Endothelial cell of umbilical vein (primary cell): ENCODE results near the gene B9D2. TPM values are rescaled to one million over a fixed set of nuclear protein-coding genes. Genes with fewer than 3 reads are reported as not detected.

ENCODE experiments used
- BruUV-seq: library from RNA; stranded (reverse); fragments of 400-500 nt; replicated peaks from 2 replicates; lab custom pipeline; 2021; lab: Mats Ljungman, UMichigan
- CTCF ChIA-PET: fragments of 300-600, 350-600 bp; sonication (Branson Sonifier 250); formaldehyde crosslinking; loops from one replicate; lab custom pipeline; 2021; ENCODE audit warnings: antibody characterized with exemption, inconsistent platforms; lab: Charles Lee
- POLR2A ChIA-PET: fragments of 300-600, 350-600 bp; sonication (Branson Sonifier 250); formaldehyde crosslinking; loops from one replicate; lab custom pipeline; 2021; ENCODE audit warnings: antibody characterized with exemption, inconsistent platforms; lab: Charles Lee
- DNase-seq: peaks from one replicate; pipeline ENCODE4 v3.0.0-alpha.2; 2011; ENCODE audit warnings: low read depth, low spot score
- FAIRE-seq: peaks from 2 replicates; lab custom pipeline; 2011; peaks lifted over from hg19 to GRCh38; lab: Jason Lieb, UNC
- H2AFZ ChIP-seq: 2 replicates; pipeline ENCODE4 v1.6.0; 2012; ENCODE audit warnings: low read depth, low read length, control low read depth, inconsistent platforms
- H3K27ac ChIP-seq: 2 replicates; pipeline ENCODE4 v1.5.1; 2011; ENCODE audit warnings: low read depth, mild to moderate bottlenecking, control low read depth, low read length, moderate library complexity; ENCODE audit not compliant: insufficient read depth
- H3K27me3 ChIP-seq, 2 experiments: 2 replicates each; pipeline versions ENCODE4 v1.6.0 to v1.6.1; 2011; ENCODE audit warnings: low read length in 2 of 2, mixed read lengths in 1 of 2; ENCODE audit not compliant: control insufficient read depth in 2 of 2, insufficient read depth in 2 of 2
- H3K36me3 ChIP-seq, 2 experiments: 2 replicates in 1 of 2; 3 replicates in 1 of 2; pipeline ENCODE4 v1.5.1; 2011; ENCODE audit warnings: low read length in 2 of 2, mild to moderate bottlenecking in 1 of 2, moderate library complexity in 1 of 2; ENCODE audit not compliant: control insufficient read depth in 2 of 2, insufficient read depth in 2 of 2; ENCODE audit errors: extremely low read depth in 1 of 2
- H3K4me1 ChIP-seq: 3 replicates; pipeline ENCODE4 v1.5.1; 2011; ENCODE audit warnings: mild to moderate bottlenecking, low read length; ENCODE audit not compliant: control insufficient read depth, insufficient read depth; ENCODE audit errors: extremely low read depth
- H3K4me2 ChIP-seq: 2 replicates; pipeline ENCODE4 v1.6.1; 2011; ENCODE audit warnings: low read length, control low read depth, mixed read lengths; ENCODE audit not compliant: insufficient read depth
- H3K4me3 ChIP-seq, 3 experiments: fragments of 200-600 bp in 1 of 3; sonication (generic), shearing (Covaris generic) in 1 of 3; replicated peaks in 1 of 3; 2 replicates each; pipeline ENCODE4 v1.5.1; 2011 to 2016; ENCODE audit warnings: control low read depth in 3 of 3, low read length in 3 of 3, mild to moderate bottlenecking in 2 of 3, inconsistent platforms in 1 of 3, low read depth in 1 of 3, moderate library complexity in 1 of 3; ENCODE audit not compliant: insufficient read depth in 1 of 3
- H3K79me2 ChIP-seq: 2 replicates; pipeline ENCODE4 v1.6.0; 2012; ENCODE audit warnings: low read length, inconsistent platforms; ENCODE audit not compliant: control insufficient read depth, insufficient read depth
- H3K9ac ChIP-seq: replicated peaks from 2 replicates; pipeline ENCODE3; 2011; ENCODE audit warnings: low read length, control low read depth; ENCODE audit not compliant: insufficient read depth; ENCODE audit errors: extremely low read depth
- H3K9me1 ChIP-seq: replicated peaks from 3 replicates; pipeline ENCODE4 v1.6.0; 2011; ENCODE audit warnings: mild to moderate bottlenecking, low read length; ENCODE audit not compliant: control insufficient read depth, insufficient read depth; ENCODE audit errors: extremely low read depth
- H3K9me3 ChIP-seq: replicated peaks from 2 replicates; pipeline ENCODE4 v1.5.1; 2012; ENCODE audit warnings: low read length, inconsistent platforms; ENCODE audit not compliant: control insufficient read depth, insufficient read depth
- H4K20me1 ChIP-seq: replicated peaks from 2 replicates; pipeline ENCODE3; 2011; ENCODE audit warnings: mild to moderate bottlenecking, low read length; ENCODE audit not compliant: control insufficient read depth, insufficient read depth; ENCODE audit errors: extremely low read depth
- CTCF ChIP-seq, 2 donors: IDR thresholded peaks; 1 replicate in 1 of 2; 2 replicates in 1 of 2; pipeline ENCODE4 v1.5.1; 2011; ENCODE audit warnings: low read length in 2 of 2, mild to moderate bottlenecking in 2 of 2, moderate library complexity in 2 of 2, control low read depth in 1 of 2, inconsistent platforms in 1 of 2, low read depth in 1 of 2; ENCODE audit not compliant: insufficient read depth in 1 of 2; ENCODE audit errors: extremely low read depth in 1 of 2
- EZH2 ChIP-seq: IDR thresholded peaks from 2 replicates; pipeline ENCODE4 v1.6.1; 2012; ENCODE audit warnings: borderline replicate concordance, low read depth, mild to moderate bottlenecking, moderate library complexity, low read length, inconsistent platforms; ENCODE audit not compliant: severe bottlenecking
- JUN ChIP-seq: IDR thresholded peaks from 2 replicates; pipeline ENCODE4 v1.6.1; 2011; ENCODE audit warnings: borderline replicate concordance, low read depth; ENCODE audit not compliant: insufficient read length, insufficient read depth
- MYC ChIP-seq: IDR thresholded peaks from one replicate; pipeline ENCODE4 v1.6.1; 2011; ENCODE audit warnings: mild to moderate bottlenecking, low read depth, low read length
- POLR2A ChIP-seq: IDR thresholded peaks from 2 replicates; pipeline ENCODE4 v1.6.1; 2012; ENCODE audit warnings: low read depth, mild to moderate bottlenecking, control low read depth, low read length
- dilution Hi-C: fragments of 300-500 bp; cut with MboI; formaldehyde crosslinking; loops from one replicate; pipeline ENCODE4 v1.15.0; 2019; ENCODE audit warnings: low sequenced_read_pairs; ENCODE audit not compliant: extremely low pct_ligation_motif_present
- intact Hi-C: fragments of 100-400 bp; cut with micrococcal nuclease; formaldehyde crosslinking; loops from one replicate; pipeline ENCODE4 v1.10.0; 2022
- polyA plus RNA-seq, 4 experiments: library from polyadenylated mRNA; depleted of rRNA in 3 of 4; stranded (reverse) in 3 of 4; unstranded in 1 of 4; fragments of >200 nt; gene quantifications; 2 replicates each; pipeline versions ENCODE4 v1.2.1 to v1.2.3, GENCODE V29; 2011 to 2012; ENCODE audit warnings: missing spikeins in 1 of 4
- total RNA-seq: library from RNA; stranded (reverse); gene quantifications from 2 replicates; pipeline ENCODE4 v1.2.3, GENCODE V29; 2021
- TF ChIP-seq, protein P1 (sequence below): IDR thresholded peaks from 2 replicates; pipeline ENCODE4 v1.6.1; 2011; ENCODE audit not compliant: insufficient read depth, insufficient read length

B9D2 gene
- total and polyA plus RNA-seq, 2 donors (not counting 3 experiments of a cell fraction or from before 2014, with no cell fraction given) = 12.2 to 23.9 TPM

- H2AFZ ChIP-seq = no peak overlapping the region
- POLR2A ChIA-PET = interaction anchor here (2.0 kb wide), 1 partner anchor 9 kb away, joined by 8 read pairs; the partner anchor contains the start of gene B9D2
- no peak overlapping the region for H3K9ac ChIP-seq
- no peaks in the 10 kb centered on the region for H3K4me1 ChIP-seq
- CTCF ChIA-PET = interaction anchor here (0.8 to 1.6 kb wide), 5 partner anchors 9 to 77 kb away, joined by 3 to 9 read pairs (median 4); partner anchors contain the start of gene B9D2
- H3K9me1 ChIP-seq = no peaks in the 10 kb centered on the region
- H3K9me3 ChIP-seq = no peaks in the 10 kb centered on the region
- no peak for DNase-seq
- no peak overlapping the region for H3K4me2 ChIP-seq
- H3K27me3 ChIP-seq = no peaks in the 10 kb centered on the region
- dilution Hi-C loops = no loop called here
- no peak for FAIRE-seq
- no peaks in the 10 kb centered on the region for H3K36me3 ChIP-seq
- no peak overlapping the region for H3K27ac ChIP-seq
- peaks cover 34% of the 10 kb centered on the region for H3K79me2 ChIP-seq
- H4K20me1 ChIP-seq = no peaks in the 10 kb centered on the region
- TF ChIP-seq EZH2 (no peak), MYC (no peak)
- TF ChIP-seq, protein P1, sequence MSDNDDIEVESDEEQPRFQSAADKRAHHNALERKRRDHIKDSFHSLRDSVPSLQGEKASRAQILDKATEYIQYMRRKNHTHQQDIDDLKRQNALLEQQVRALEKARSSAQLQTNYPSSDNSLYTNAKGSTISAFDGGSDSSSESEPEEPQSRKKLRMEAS = no peak
- BruUV-seq = no TSS peak
- intact Hi-C loops = loop anchor here (2.0 kb wide), 1 partner anchor 90 kb away; the partner anchor contains the start of gene HNRNPUL1
- no peak overlapping the region for H3K4me3 ChIP-seq
These were observed 8.9 kb downstream of the B9D2 start for GRCh38 chr19:41355035-41355434.

GRCh38 chr19:41354343-41354953 is 9.5 kb downstream of the B9D2 start:
- H3K9me1 ChIP-seq = no peaks in the 10 kb centered on the region
- H3K27me3 ChIP-seq = no peaks in the 10 kb centered on the region
- ChIA-PET POLR2A (interaction anchor here (2.0 kb wide), 1 partner anchor 10 kb away, joined by 8 read pairs; the partner anchor contains the start of gene B9D2), CTCF (interaction anchor here (0.8 to 3.8 kb wide), 4 partner anchors 26 to 77 kb away, joined by 3 to 65 read pairs (median 8); no protein-coding TSS in a partner anchor)
- H4K20me1 ChIP-seq = no peaks in the 10 kb centered on the region
- no peaks in the 10 kb centered on the region for H3K9me3 ChIP-seq
- TF ChIP-seq POLR2A (no peak), JUN (no peak), CTCF (IDR thresholded peaks at IDR 0.05; ENCODE audit: extremely low read depth in 1 of 2, insufficient read depth in 1 of 2, low read depth in 1 of 2, low read length in 2 of 2) (peak in 1 of 2 donors; percentile 1)
- H3K4me1 ChIP-seq = peaks cover 6% of the 10 kb centered on the region
- no peak overlapping the region for H3K9ac ChIP-seq
- H3K36me3 ChIP-seq = no peaks in the 10 kb centered on the region
- H3K4me2 ChIP-seq = peak overlapping the region; percentile 19
- intact Hi-C loops (loop anchor here (1.0 to 5.0 kb wide), 5 partner anchors 43 to 193 kb away; partner anchors contain the start of genes B3GNT8, BCKDHA, EXOSC5 and HNRNPUL1), dilution Hi-C loops (no loop called here)
- DNase-seq = no peak
- no peak overlapping the region for H3K27ac ChIP-seq
- no peak for FAIRE-seq
- no peak overlapping the region for H2AFZ ChIP-seq
- peak overlapping the region in 2 of 3 experiments; percentile 29 to 90 for H3K4me3 ChIP-seq
- H3K79me2 ChIP-seq = peaks cover 40% of the 10 kb centered on the region
- no TSS peak for BruUV-seq
